GM19397 (cell line): ENCODE measurements around the gene KMO.

Source experiments
- ATAC-seq: cut with Tn5 transposase; IDR thresholded peaks from one replicate; pipeline ENCODE4 v1.9.1; 2021; ENCODE audit warnings: mild to moderate bottlenecking, moderate library complexity; ENCODE audit not compliant: unreplicated experiment

KMO gene

GRCh38 chr1:241592273-241592958, 60.2 kb downstream of the KMO start:
- ATAC-seq, result peak; percentile 59

- no peak for ATAC-seq
Measured at GRCh38 chr1:241593186-241593585, 61.0 kb downstream of the KMO start.

GRCh38 chr1:241596633-241597032, 64.5 kb downstream of the KMO start:
- ATAC-seq, result no peak

- peak; percentile 38 for ATAC-seq
Measured at GRCh38 chr1:241598249-241598648, 66.1 kb downstream of the KMO start.

GRCh38 chr1:241600496-241600901, 68.3 kb downstream of the KMO start:
- ATAC-seq, result peak; percentile 73

GRCh38 chr1:241603731-241604245, 71.6 kb downstream of the KMO start:
- ATAC-seq, result no peak

- no peak for ATAC-seq
Measured at GRCh38 chr1:241605146-241605805, 73.1 kb downstream of the KMO start.

GRCh38 chr1:241606544-241606943, 74.4 kb downstream of the KMO start:
- no peak for ATAC-seq

- no peak for ATAC-seq
Measured at GRCh38 chr1:241607497-241607896, 75.3 kb downstream of the KMO start.

- no peak for ATAC-seq
Measured at GRCh38 chr1:241608379-241609033, 76.3 kb downstream of the KMO start.

GRCh38 chr1:241610056-241610815, 78.1 kb downstream of the KMO start:
- no peak for ATAC-seq

- ATAC-seq, result peak; percentile 80
Measured at GRCh38 chr1:241611063-241611462, 78.9 kb downstream of the KMO start.

GRCh38 chr1:241611736-241612135, 79.6 kb downstream of the KMO start:
- ATAC-seq, result no peak

GRCh38 chr1:241612533-241613477, 80.6 kb downstream of the KMO start:
- no peak for ATAC-seq

- ATAC-seq, result no peak
Measured at GRCh38 chr1:241614144-241614543, 82.0 kb downstream of the KMO start.

GRCh38 chr1:241614572-241614971, 82.4 kb downstream of the KMO start:
- no peak for ATAC-seq

- no peak for ATAC-seq
Measured at GRCh38 chr1:241615043-241615974, 83.1 kb downstream of the KMO start.

GRCh38 chr1:241617426-241617825, 85.2 kb downstream of the KMO start:
- ATAC-seq, result no peak

- no peak for ATAC-seq
Measured at GRCh38 chr1:241622669-241623068, 90.5 kb downstream of the KMO start.
